SU-DHL-6 (cell line): ENCODE measurements around the gene EPHX1.

Source experiments
- H2AFZ ChIP-seq: fragments of 200-600 bp; sonication (generic); 2 replicates; pipeline ENCODE4 v1.6.1; 2014; ENCODE audit warnings: low read depth, mild to moderate bottlenecking, moderate library complexity, mixed read lengths, antibody characterized with exemption, low read length; ENCODE audit not compliant: severe bottlenecking
- H3F3A ChIP-seq: fragments of 200-600 bp; shearing (Covaris generic); 2 replicates; pipeline ENCODE4 v1.6.0; 2016; ENCODE audit warnings: antibody characterized with exemption, mild to moderate bottlenecking; ENCODE audit not compliant: insufficient read depth
- H3K27ac ChIP-seq: fragments of 200-600 bp; sonication (generic); 2 replicates; pipeline ENCODE4 v1.5.1; 2016; ENCODE audit warnings: low read depth, mild to moderate bottlenecking, low read length, moderate library complexity, mixed read lengths
- H3K27me3 ChIP-seq: fragments of 200-600 bp; sonication (generic), shearing (Covaris generic); 2 replicates; pipeline ENCODE4 v1.6.0; 2014; ENCODE audit warnings: mild to moderate bottlenecking, low read length
- H3K36me3 ChIP-seq: fragments of 200-600 bp; sonication (generic); 2 replicates; pipeline ENCODE4 v1.6.1; 2014; ENCODE audit warnings: mild to moderate bottlenecking, low read length, mixed read lengths
- H3K4me2 ChIP-seq: fragments of 300-600, 200-600 bp; shearing (Covaris generic), sonication (generic); 2 replicates; pipeline ENCODE4 v1.6.0; 2014; ENCODE audit warnings: low read length, low read depth, mild to moderate bottlenecking; ENCODE audit not compliant: poor library complexity, severe bottlenecking
- H3K4me3 ChIP-seq: fragments of 200-600 bp; sonication (generic); 2 replicates; pipeline ENCODE4 v1.5.1; 2014; ENCODE audit warnings: antibody characterized with exemption, low read length, mild to moderate bottlenecking, mixed read lengths; ENCODE audit not compliant: insufficient read depth, poor library complexity, severe bottlenecking
- H3K79me2 ChIP-seq: fragments of 200-600 bp; sonication (generic); 2 replicates; pipeline ENCODE4 v1.6.1; 2014; ENCODE audit warnings: mild to moderate bottlenecking, low read length, moderate library complexity; ENCODE audit not compliant: insufficient read depth
- H3K9ac ChIP-seq: fragments of 200-600 bp; sonication (generic); 2 replicates; pipeline ENCODE4 v1.7.0; 2014; ENCODE audit warnings: mild to moderate bottlenecking, low read length
- H3K9me2 ChIP-seq: fragments of 200-600 bp; sonication (generic); replicated peaks from 2 replicates; pipeline ENCODE4 v1.6.1; 2014; ENCODE audit warnings: low read length; ENCODE audit not compliant: insufficient read depth
- H3K9me3 ChIP-seq: fragments of 200-600 bp; sonication (generic); 2 replicates; pipeline ENCODE4 v1.6.1; 2014; ENCODE audit warnings: low read length, mixed read lengths; ENCODE audit not compliant: insufficient read depth
- H4K20me1 ChIP-seq: fragments of 200-600 bp; sonication (generic); 2 replicates; pipeline ENCODE4 v1.6.1; 2014; ENCODE audit warnings: low read depth, mild to moderate bottlenecking, antibody characterized with exemption, low read length, moderate library complexity, mixed read lengths
- EZH2phosphoT487 ChIP-seq: fragments of 200-600 bp; sonication (generic), shearing (Covaris generic); conservative IDR thresholded peaks from 2 replicates; pipeline ENCODE4 v1.6.1; 2018; ENCODE audit warnings: mild to moderate bottlenecking, antibody characterized with exemption, low read length, moderate library complexity, mixed read lengths
- TF ChIP-seq, protein P1 (sequence below): fragments of 200-600 bp; sonication (generic); IDR thresholded peaks from one replicate; pipeline ENCODE4 v1.5.1; 2017; ENCODE audit warnings: antibody characterized with exemption, mild to moderate bottlenecking, low read length, moderate library complexity; ENCODE audit not compliant: insufficient read depth, poor library complexity, severe bottlenecking

Gene EPHX1

DNA sequence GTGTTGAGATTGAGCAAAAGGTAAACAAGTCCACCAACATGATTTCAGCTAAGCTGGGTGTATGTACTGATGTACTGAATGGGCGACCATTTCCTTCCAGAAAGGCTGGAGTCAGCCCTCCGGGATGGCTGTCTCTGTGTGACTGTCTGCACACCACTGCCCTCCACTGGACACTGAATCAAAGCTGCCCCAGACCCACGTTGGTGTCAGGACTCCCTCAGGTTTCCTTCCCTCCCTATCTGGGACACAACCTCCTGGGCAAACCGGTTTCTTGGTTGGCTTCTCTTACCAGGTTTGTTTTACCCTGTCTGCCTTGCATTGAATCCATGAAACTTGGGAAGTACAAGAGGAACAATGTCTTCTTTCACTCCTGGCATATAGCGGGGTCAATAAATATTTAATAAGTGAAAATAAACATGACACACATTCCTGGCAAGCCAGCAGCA, 37.6 kb upstream of the EPHX1 start:
- TF ChIP-seq, protein P1, sequence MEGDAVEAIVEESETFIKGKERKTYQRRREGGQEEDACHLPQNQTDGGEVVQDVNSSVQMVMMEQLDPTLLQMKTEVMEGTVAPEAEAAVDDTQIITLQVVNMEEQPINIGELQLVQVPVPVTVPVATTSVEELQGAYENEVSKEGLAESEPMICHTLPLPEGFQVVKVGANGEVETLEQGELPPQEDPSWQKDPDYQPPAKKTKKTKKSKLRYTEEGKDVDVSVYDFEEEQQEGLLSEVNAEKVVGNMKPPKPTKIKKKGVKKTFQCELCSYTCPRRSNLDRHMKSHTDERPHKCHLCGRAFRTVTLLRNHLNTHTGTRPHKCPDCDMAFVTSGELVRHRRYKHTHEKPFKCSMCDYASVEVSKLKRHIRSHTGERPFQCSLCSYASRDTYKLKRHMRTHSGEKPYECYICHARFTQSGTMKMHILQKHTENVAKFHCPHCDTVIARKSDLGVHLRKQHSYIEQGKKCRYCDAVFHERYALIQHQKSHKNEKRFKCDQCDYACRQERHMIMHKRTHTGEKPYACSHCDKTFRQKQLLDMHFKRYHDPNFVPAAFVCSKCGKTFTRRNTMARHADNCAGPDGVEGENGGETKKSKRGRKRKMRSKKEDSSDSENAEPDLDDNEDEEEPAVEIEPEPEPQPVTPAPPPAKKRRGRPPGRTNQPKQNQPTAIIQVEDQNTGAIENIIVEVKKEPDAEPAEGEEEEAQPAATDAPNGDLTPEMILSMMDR = peak; percentile 46
- TF ChIP-seq EZH2phosphoT487 = no peak
- H3K27ac ChIP-seq = no peak overlapping the region
- no peaks in the 10 kb centered on the region for H3F3A ChIP-seq
- no peak overlapping the region for H3K4me3 ChIP-seq
- no peak overlapping the region for H3K4me2 ChIP-seq
- no peaks in the 10 kb centered on the region for H3K79me2 ChIP-seq
- H3K9me3 ChIP-seq = no peaks in the 10 kb centered on the region
- H3K27me3 ChIP-seq = no peaks in the 10 kb centered on the region
- H2AFZ ChIP-seq = no peak overlapping the region
- no peaks in the 10 kb centered on the region for H4K20me1 ChIP-seq
- no peaks in the 10 kb centered on the region for H3K9me2 ChIP-seq
- no peaks in the 10 kb centered on the region for H3K36me3 ChIP-seq
- H3K9ac ChIP-seq = no peak overlapping the region

DNA sequence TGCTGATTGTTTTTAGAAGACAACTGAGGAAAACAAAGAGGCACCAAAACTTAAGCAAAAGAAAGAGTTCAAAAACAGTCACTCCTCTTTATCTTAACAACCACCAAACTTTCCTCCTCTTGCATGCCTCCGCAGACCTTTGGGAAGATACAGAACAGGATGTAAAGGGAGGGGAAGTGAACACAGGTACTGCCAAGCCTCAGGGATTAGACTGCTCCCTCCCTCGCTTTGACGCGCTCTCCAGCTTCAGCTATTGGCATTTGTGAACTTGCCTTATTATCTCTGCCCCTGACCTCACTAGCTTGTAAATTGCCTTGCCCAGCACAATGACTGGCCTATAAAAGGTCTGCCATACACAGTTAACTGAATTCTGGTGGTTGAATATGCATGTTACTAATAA, 37.1 kb upstream of the EPHX1 start:
- no peak overlapping the region for H3K27ac ChIP-seq
- no peaks in the 10 kb centered on the region for H3K36me3 ChIP-seq
- TF ChIP-seq, protein P1 = no peak
- H3K9me2 ChIP-seq = no peaks in the 10 kb centered on the region
- H3K9ac ChIP-seq = no peak overlapping the region
- H3K4me3 ChIP-seq = no peak overlapping the region
- H3F3A ChIP-seq = no peaks in the 10 kb centered on the region
- no peaks in the 10 kb centered on the region for H4K20me1 ChIP-seq
- H3K79me2 ChIP-seq = peaks cover under 1% of the 10 kb centered on the region
- no peak overlapping the region for H2AFZ ChIP-seq
- no peaks in the 10 kb centered on the region for H3K27me3 ChIP-seq
- no peaks in the 10 kb centered on the region for H3K9me3 ChIP-seq
- H3K4me2 ChIP-seq = no peak overlapping the region

DNA sequence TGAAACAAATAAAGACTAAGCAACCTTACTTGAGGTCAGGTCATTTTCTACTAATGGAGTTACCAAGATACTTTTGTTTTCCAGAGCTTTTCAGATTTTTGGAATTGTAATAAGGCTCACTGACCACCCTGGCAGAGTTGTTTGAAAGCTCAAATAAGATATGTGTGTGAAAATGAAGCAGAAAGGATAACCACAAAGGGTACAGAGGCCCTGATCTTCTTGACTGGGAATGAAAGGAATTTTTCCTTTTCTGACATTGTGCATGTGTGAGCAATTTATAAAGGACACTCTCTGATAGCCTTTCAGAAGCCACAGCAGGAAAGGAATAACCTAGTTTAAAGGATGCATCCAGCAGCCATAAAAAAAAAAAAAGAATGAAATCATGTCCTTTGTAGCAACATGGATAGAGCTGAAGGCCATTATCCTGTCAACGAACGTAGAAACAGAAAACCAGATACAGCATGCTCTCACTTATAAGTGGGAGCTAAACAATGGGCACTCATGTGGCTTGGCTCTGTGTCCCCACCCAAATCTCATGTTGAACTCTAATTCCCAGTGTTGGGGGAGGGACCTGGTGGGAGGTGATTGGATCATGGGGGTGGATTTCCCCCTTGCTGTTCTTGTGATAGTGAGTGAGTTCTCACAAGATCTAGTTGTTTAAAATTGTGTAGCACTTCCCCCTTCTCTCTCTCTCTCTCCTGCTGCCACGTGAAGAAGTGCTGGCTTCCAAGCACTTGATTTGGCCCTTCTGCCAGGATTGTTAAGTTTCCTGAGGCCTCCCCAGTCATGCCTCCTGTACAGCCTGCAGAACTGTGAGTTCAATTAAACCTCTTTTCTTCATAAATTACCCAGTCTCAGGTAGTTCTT, 35.4 kb upstream of the EPHX1 start:
- Histone ChIP-seq H3K27me3 (no peaks in the 10 kb centered on the region), H4K20me1 (no peaks in the 10 kb centered on the region; the same call in 1 of the 2 replicates), H3K4me3 (no peak overlapping the region), H3F3A (no peaks in the 10 kb centered on the region), H3K27ac (no peak overlapping the region), H3K36me3 (peaks cover under 1% of the 10 kb centered on the region; the same call in 1 of the 2 replicates), H2AFZ (no peak overlapping the region), H3K79me2 (peaks cover 17% of the 10 kb centered on the region), H3K4me2 (no peak overlapping the region), H3K9ac (no peak overlapping the region), H3K9me2 (no peaks in the 10 kb centered on the region), H3K9me3 (no peaks in the 10 kb centered on the region)
- TF ChIP-seq, protein P1 = no peak
- no peak for TF ChIP-seq EZH2phosphoT487
